ACC112 (cell line): ENCODE results near the gene ERC1.
"Not testable (repeated sequence)": the region's sequence is repeated elsewhere in the genome, so short reads cannot be mapped to it uniquely, and the experiment has no call there.

Experiments used
- H2AFZ ChIP-seq: fragments of 200-600 bp; sonication (generic); one replicate; pipeline ENCODE4 v1.6.0; 2017; ENCODE audit warnings: antibody characterized with exemption, low read length; ENCODE audit not compliant: unreplicated experiment
- H3K27ac ChIP-seq: fragments of 200-600 bp; sonication (generic); 2 replicates; pipeline ENCODE4 v1.5.1; 2014; ENCODE audit warnings: low read depth, mild to moderate bottlenecking, antibody characterized with exemption, low read length, moderate library complexity
- H3K27me3 ChIP-seq: fragments of 200-600 bp; sonication (generic); 2 replicates; pipeline ENCODE4 v1.6.1; 2014; ENCODE audit warnings: mild to moderate bottlenecking, antibody characterized with exemption, low read length, moderate library complexity, mixed read lengths; ENCODE audit not compliant: insufficient read depth
- H3K36me3 ChIP-seq: fragments of 200-600 bp; sonication (generic); 2 replicates; pipeline ENCODE4 v1.6.1; 2016; ENCODE audit warnings: mild to moderate bottlenecking, antibody characterized with exemption, low read length, moderate library complexity, mixed read lengths; ENCODE audit not compliant: insufficient read depth
- H3K4me1 ChIP-seq: fragments of 200-600 bp; sonication (generic); one replicate; pipeline ENCODE4 v1.6.1; 2016; ENCODE audit warnings: low read length, mixed read lengths; ENCODE audit not compliant: insufficient read depth, unreplicated experiment, control insufficient read depth
- H3K4me3 ChIP-seq: fragments of 200-600 bp; sonication (generic); 2 replicates; pipeline ENCODE4 v1.5.1; 2014; ENCODE audit warnings: mild to moderate bottlenecking, low read depth, low read length
- H3K79me2 ChIP-seq: fragments of 200-600 bp; sonication (generic); one replicate; pipeline ENCODE4 v1.6.0; 2016; ENCODE audit warnings: low read length; ENCODE audit not compliant: control insufficient read depth, unreplicated experiment, insufficient read depth

The ERC1 gene

GRCh38 chr12:1348606-1349005, 357.6 kb downstream of the ERC1 start:
- H3K36me3 ChIP-seq, result no peaks in the 10 kb centered on the region
- H3K27me3 ChIP-seq, result no peaks in the 10 kb centered on the region
- H2AFZ ChIP-seq, result no peak overlapping the region
- peaks cover 21% of the 10 kb centered on the region for H3K4me1 ChIP-seq
- no peak overlapping the region for H3K27ac ChIP-seq
- H3K4me3 ChIP-seq, result no peak overlapping the region
- H3K79me2 ChIP-seq, result no peaks in the 10 kb centered on the region

DNA sequence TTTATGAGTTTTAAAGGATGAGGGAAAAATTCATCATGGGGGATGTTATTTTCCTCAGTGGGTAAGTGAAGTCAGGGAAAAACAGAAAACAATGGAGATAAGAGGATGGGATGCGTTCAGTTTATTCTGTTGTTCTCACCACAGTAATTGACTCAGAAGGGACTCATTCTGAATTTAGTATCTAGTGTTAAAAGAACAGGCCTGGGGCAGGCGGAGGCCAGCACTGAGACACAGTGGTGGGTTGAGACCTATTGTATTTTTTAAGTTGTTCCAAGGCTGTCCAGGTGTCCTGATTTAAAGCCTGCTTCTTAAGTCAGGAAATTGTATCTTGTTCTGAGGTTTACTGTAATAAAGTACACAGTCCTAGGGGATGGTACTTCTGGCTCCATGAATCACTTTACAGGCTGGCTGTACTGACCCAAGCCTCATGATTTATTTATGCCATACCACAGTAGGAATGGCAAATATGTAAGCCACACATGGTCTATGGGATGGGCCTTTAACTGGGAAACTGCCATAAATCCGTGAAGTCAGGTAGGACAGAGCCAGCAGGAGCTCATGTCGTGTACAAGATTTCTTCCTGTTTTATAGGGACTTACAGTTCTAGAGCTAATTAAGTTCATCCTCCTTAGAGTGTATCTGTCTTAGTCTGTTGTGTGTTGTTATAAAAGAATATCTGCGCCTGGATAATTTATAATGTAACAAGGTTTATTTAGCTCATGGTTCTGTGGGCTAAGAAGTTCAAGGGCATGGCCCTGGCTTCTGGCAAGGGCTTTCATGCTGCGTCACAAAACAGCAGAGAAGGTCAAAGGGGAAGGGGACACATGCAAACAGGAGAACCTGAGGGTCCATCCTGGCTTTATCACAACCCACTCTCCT, 359.3 kb downstream of the ERC1 start:
- H3K4me1 ChIP-seq, result peaks cover 21% of the 10 kb centered on the region
- no peak overlapping the region for H3K4me3 ChIP-seq
- H3K27me3 ChIP-seq, result no peaks in the 10 kb centered on the region
- H3K36me3 ChIP-seq, result no peaks in the 10 kb centered on the region
- H2AFZ ChIP-seq, result no peak overlapping the region
- no peaks in the 10 kb centered on the region for H3K79me2 ChIP-seq
- H3K27ac ChIP-seq, result peak overlapping the region; percentile 32; the same call in 1 of the 2 replicates

GRCh38 chr12:1350934-1351240, 359.9 kb downstream of the ERC1 start:
- Histone ChIP-seq H3K79me2 (no peaks in the 10 kb centered on the region), H3K4me1 (peaks cover 24% of the 10 kb centered on the region), H3K36me3 (no peaks in the 10 kb centered on the region), H3K4me3 (no peak overlapping the region), H3K27ac (no peak overlapping the region), H2AFZ (no peak overlapping the region), H3K27me3 (no peaks in the 10 kb centered on the region)

DNA sequence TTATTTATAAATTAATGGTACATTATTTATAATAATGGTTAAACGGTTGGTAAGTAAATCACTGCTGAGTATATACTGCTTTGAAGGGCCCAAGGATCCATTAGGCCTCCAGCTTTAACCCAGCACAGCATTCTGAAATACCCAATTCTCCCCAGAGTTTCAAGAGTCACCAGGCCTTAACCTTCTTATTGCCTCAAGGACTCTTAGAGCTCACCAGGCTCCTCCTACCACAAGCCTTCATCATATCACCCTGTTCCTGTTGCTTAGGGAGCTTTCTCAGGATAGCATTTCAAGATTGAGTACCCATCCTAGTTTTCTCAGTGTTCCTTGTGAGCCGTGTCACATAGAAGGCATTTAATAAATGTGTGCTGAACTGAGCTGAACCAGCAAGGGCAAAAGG, 360.9 kb downstream of the ERC1 start:
- Histone ChIP-seq H3K4me3 (no peak overlapping the region), H2AFZ (no peak overlapping the region), H3K36me3 (no peaks in the 10 kb centered on the region), H3K27me3 (no peaks in the 10 kb centered on the region), H3K79me2 (no peaks in the 10 kb centered on the region), H3K27ac (no peak overlapping the region), H3K4me1 (peaks cover 30% of the 10 kb centered on the region)

DNA sequence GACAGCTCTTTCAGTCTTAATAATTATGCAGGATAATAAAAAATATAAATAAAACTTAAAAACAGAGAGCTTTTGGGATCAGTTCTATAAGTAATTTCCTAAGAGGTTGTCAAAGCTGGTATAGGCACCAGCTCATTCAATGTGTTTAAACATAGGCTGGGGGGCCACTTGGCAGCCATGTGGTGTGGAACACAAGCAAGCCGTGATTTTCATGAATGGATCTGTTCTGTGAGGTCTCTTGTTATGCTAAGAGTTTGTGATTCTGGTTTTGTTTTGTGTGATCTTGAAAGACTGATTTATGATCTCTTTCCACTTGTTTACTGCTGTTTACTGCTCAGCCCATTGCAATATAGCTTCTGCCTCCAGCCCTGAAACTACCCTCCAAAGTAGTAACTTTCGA, 362.4 kb downstream of the ERC1 start:
- no peaks in the 10 kb centered on the region for H3K79me2 ChIP-seq
- no peak overlapping the region for H3K27ac ChIP-seq
- H3K36me3 ChIP-seq, result no peaks in the 10 kb centered on the region
- peaks cover 36% of the 10 kb centered on the region for H3K4me1 ChIP-seq
- no peak overlapping the region for H2AFZ ChIP-seq
- H3K27me3 ChIP-seq, result no peaks in the 10 kb centered on the region
- no peak overlapping the region for H3K4me3 ChIP-seq

GRCh38 chr12:1355396-1355795, 364.4 kb downstream of the ERC1 start:
- H3K36me3 ChIP-seq, result no peaks in the 10 kb centered on the region
- H3K27ac ChIP-seq, result no peak overlapping the region
- H2AFZ ChIP-seq, result no peak overlapping the region
- H3K79me2 ChIP-seq, result no peaks in the 10 kb centered on the region
- H3K4me1 ChIP-seq, result peaks cover 35% of the 10 kb centered on the region
- H3K27me3 ChIP-seq, result no peaks in the 10 kb centered on the region
- no peak overlapping the region for H3K4me3 ChIP-seq

DNA sequence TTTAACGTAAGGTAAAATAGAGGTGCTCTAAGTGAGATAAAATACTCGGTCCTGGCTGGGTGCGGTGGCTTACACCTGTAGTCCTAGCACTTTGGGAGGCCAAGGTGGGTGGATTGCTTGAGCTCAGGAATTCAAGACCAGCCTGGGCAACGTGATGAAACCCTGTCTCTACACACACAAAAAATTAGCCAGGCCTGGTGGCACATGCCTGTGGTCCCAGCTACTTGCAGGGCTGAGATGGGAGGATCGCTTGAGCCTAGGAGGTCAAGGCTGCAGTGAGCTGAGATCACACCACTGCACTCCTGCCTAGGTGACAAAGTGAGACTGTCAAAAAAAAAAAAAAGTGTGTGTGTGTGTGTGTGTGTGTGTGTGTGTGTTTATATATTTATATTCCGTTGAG, 364.8 kb downstream of the ERC1 start:
- H3K27ac ChIP-seq, H3K79me2 ChIP-seq, H3K27me3 ChIP-seq, H3K36me3 ChIP-seq, H3K4me3 ChIP-seq, H2AFZ ChIP-seq: not testable (repeated sequence)
- H3K4me1 ChIP-seq, result peaks cover 33% of the 10 kb centered on the region

GRCh38 chr12:1356285-1356684, 365.3 kb downstream of the ERC1 start:
- Histone ChIP-seq H3K27ac (no peak overlapping the region), H3K27me3 (no peaks in the 10 kb centered on the region), H3K79me2 (no peaks in the 10 kb centered on the region), H2AFZ (no peak overlapping the region), H3K36me3 (no peaks in the 10 kb centered on the region), H3K4me1 (peaks cover 29% of the 10 kb centered on the region), H3K4me3 (no peak overlapping the region)

- Histone ChIP-seq H2AFZ (no peak overlapping the region), H3K79me2 (no peaks in the 10 kb centered on the region), H3K27ac (no peak overlapping the region), H3K27me3 (no peaks in the 10 kb centered on the region), H3K4me3 (no peak overlapping the region), H3K36me3 (no peaks in the 10 kb centered on the region), H3K4me1 (peaks cover 26% of the 10 kb centered on the region)
Measured at GRCh38 chr12:1357171-1357570, 366.1 kb downstream of the ERC1 start.

- Histone ChIP-seq H3K27me3 (no peaks in the 10 kb centered on the region), H3K36me3 (no peaks in the 10 kb centered on the region), H3K4me3 (no peak overlapping the region), H3K79me2 (no peaks in the 10 kb centered on the region), H3K27ac (no peak overlapping the region), H3K4me1 (peaks cover 25% of the 10 kb centered on the region), H2AFZ (no peak overlapping the region)
Measured at GRCh38 chr12:1357711-1358110, 366.7 kb downstream of the ERC1 start.

DNA sequence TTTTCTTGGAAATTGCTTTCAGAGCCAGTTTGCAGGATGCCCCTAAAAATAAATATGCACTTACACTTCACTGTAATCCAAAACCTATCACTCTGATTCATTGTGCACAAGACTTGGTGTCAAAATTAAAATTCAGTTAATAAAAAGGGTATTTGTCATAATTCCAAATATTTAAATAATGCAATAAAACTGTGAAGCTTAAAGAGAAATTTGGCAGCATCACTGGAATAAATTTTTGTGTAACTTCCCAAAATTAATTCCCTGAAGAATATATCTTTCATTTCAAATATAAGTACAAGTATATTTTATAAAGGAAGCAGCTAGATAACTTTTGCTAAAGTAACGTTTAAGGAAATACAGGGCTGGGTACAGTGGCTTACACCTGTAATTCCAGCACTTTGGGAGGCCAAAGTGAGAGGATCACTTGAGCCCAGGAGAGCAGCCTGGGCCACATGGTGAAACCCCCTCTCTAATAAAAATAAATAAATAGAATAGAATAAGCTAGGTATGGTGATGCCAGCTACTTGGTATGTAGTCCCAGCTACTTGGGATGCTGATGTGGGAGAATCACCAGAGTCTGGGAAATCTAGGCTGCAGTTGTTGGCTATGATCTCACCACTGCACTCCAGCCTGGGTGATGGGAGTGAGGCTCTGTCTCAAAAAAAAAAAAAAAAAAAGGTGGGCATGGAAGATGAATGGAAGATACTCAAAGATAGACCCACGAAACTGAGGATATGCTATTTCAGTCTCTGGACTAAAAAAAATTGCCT, 369.6 kb downstream of the ERC1 start:
- H3K27ac ChIP-seq, result 0 out of 2 replicates have a peak overlapping the region, but pooled peaks have one; percentile 17

More for the DNA sequence above, 369.6 kb downstream of the ERC1 start:
- Histone ChIP-seq H3K27me3 (no peaks in the 10 kb centered on the region), H3K36me3 (no peaks in the 10 kb centered on the region), H3K4me3 (no peak overlapping the region), H3K4me1 (peaks cover 22% of the 10 kb centered on the region), H2AFZ (no peak overlapping the region), H3K79me2 (no peaks in the 10 kb centered on the region)
